Activated CD8-positive, alpha-beta memory T cell treated with anti-CD3 and anti-CD28 coated beads for 36 hours (primary cell): ENCODE results near the gene S100A4. TPM values are rescaled to one million over a fixed set of nuclear protein-coding genes. Genes with fewer than 3 reads are reported as not detected.
"Not testable (repeated sequence)": the region's sequence is repeated elsewhere in the genome, so short reads cannot be mapped to it uniquely, and the experiment has no call there.

ENCODE experiments used
- CTCF ChIA-PET: fragments of 350-600 bp; sonication (Branson Sonifier 250); formaldehyde crosslinking; loops from one replicate; lab custom pipeline; 2021; ENCODE audit warnings: antibody characterized with exemption; lab: Charles Lee
- POLR2A ChIA-PET: fragments of 350-600 bp; sonication (Branson Sonifier 250); formaldehyde crosslinking; loops from one replicate; lab custom pipeline; 2021; ENCODE audit warnings: antibody characterized with exemption; lab: Charles Lee
- total RNA-seq, 2 experiments: library from RNA; stranded (reverse); gene quantifications; one replicate each; pipeline ENCODE4 v1.2.3, GENCODE V29; 2021

S100A4 gene
- total RNA-seq, 2 experiments from 2014 or later: 125 TPM

DNA sequence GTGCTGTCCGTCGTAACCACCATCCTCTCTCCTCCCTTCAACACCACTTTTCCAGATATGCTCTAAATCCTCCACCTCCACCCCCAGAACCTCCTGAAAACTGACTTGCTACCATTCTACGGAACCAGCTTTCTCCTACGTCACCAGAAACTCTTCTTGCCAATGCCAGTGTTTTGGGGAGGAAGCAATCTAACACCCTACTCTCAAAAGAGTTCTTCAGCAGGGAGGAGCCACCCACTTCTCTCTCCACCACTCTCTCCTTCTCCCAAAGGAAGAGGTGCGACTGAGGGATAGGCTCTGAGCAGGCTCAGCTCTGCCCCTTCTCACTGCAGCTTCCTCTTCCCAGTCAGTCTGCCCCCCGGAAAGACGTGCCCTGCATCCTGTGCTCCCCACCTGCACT, 26.1 kb upstream of the S100A4 start:
- ChIA-PET POLR2A (interaction anchor here (0.8 to 1.8 kb wide), 4 partner anchors 37 to 63 kb away, joined by 4 to 13 read pairs (median 4); partner anchors contain the start of gene CHTOP), CTCF (interaction anchor here (1.2 to 6.3 kb wide), 7 partner anchors 10 to 77 kb away, joined by 3 to 124 read pairs (median 6); partner anchors contain the start of genes CHTOP, S100A4 and S100A6)

GRCh38 chr1:153570874-153571273, 25.3 kb upstream of the S100A4 start:
- ChIA-PET CTCF (interaction anchor here (2.5 to 6.3 kb wide), 3 partner anchors 37 to 64 kb away, joined by 15 to 124 read pairs (median 48); partner anchors contain the start of genes CHTOP and S100A6), POLR2A (interaction anchor here (0.6 kb wide), 1 partner anchor 45 kb away, joined by 12 read pairs; no protein-coding TSS in a partner anchor)

DNA sequence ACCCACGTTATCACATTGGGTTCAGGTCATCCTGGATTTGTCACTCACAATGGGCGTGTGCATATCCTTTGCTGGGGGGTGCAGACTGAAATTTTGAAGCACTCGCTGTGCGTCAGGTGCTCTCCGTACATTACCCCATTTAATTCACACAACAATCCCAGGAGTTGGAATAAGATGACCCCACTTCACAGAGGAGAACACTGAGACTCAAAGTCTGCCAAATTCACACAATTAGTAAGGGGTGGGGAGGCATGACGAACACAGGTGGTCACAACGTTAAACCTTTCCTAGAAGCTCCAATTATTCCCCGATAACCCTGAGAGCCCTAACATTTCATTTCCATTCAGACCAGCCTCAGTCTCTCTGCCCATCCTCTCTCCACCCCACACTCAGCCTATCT, 23.9 kb upstream of the S100A4 start:
- ChIA-PET POLR2A (no interaction called here), CTCF (interaction anchor here (0.6 to 6.3 kb wide), 5 partner anchors 26 to 59 kb away, joined by 3 to 124 read pairs (median 17); partner anchors contain the start of genes S100A5 and S100A6)

DNA sequence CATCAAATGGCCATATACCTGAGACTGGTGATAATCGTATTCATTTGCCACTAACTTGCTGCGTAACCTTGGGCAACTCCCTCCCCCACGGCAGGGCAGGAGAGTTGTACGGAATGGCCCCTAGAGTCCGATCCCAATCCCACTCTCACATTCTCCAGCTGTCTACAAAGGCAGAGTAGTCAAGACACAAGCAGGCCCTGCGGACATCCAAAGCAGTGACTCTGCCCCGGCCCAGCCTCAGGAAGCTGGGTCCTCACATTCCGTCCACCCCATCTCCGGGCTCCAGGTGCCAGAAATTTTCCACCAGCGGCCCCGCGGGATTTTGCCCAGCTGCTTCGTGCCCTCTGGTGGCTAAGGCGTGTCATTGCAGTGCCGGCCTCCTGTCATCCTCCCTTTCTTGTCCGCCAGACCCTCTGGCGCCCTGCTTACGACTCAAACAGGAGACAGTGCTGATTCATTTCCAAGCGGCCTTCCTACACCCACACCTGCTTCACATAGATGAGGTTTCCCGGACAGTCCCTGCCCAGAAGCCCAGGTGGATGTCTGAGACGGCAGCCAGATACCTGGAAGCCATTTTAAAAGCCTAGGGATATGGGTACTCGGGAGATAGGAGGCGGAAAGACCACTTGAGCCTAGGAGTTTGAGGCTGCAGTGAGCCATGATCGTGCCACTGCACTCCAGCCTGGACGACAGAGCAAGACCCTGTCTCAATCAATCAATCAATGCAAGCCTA, 22.9 kb upstream of the S100A4 start:
- CTCF ChIA-PET: interaction anchor here (0.7 to 6.3 kb wide), 14 partner anchors 18 to 419 kb away, joined by 3 to 124 read pairs (median 6); partner anchors contain the start of genes CHTOP, S100A4, S100A5 and S100A6
- POLR2A ChIA-PET: interaction anchor here (0.5 to 1.6 kb wide), 5 partner anchors 24 to 66 kb away, joined by 3 to 9 read pairs (median 6); partner anchors contain the start of genes CHTOP and S100A6

- CTCF ChIA-PET: interaction anchor here (0.7 to 6.3 kb wide), 14 partner anchors 17 to 419 kb away, joined by 3 to 124 read pairs (median 6); partner anchors contain the start of genes CHTOP, S100A4, S100A5 and S100A6
- POLR2A ChIA-PET: interaction anchor here (0.6 to 1.6 kb wide), 5 partner anchors 10 to 66 kb away, joined by 3 to 9 read pairs (median 6); partner anchors contain the start of genes CHTOP and S100A6
Observed at GRCh38 chr1:153567621-153568366, 22.2 kb upstream of the S100A4 start.

DNA sequence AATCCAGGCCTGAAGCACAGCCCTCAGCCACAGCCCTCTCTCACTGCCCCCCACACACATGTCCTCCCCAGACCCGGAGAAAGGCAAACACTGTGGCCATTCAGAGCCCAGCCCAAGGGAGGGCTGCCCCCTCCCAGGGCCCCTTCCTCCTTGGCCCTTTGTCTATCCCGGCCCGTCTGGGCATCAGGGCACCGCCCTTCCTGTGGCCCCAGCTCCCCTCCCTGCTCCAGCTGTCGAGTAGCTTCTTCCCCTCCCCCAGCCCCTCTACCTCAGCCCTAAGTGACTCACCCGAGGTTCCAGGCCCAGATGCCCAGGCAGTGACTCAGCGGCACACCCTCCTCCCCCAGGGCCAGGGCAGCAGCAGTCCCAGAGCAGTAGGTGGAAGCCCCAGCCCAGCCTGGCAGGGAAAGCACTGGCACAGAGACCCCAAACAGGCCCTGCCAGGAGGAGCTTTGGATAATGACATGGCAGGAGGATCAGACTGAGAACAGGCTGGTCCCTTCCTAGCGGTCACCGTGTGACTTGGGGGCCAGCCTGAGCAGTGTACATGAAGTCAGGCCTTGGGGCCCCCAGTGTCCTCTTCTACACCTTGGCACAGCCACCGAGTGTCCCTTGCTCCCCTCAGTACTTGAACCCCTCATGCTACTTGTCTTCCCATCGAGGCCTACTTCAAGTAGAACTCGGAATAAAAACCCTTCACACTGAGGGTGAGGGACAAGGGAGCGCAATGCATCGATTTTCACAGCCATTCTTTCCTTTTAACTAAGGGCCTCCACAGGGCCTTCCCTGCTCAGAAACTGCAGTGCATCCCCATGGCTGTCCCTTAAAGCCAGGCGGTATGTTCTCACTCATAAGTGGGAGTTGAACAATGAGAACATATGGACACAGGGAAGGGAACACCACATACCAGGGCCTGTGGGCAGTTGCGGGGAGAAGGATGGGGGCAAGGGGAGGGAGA, 21.1 kb upstream of the S100A4 start:
- POLR2A ChIA-PET: interaction anchor here (1.0 to 1.5 kb wide), 4 partner anchors 22 to 69 kb away, joined by 3 to 17 read pairs (median 8); partner anchors contain the start of genes CHTOP, S100A4 and S100A6
- CTCF ChIA-PET: interaction anchor here (0.7 to 2.1 kb wide), 9 partner anchors 10 to 69 kb away, joined by 3 to 22 read pairs (median 4); partner anchors contain the start of genes S100A4 and S100A6

DNA sequence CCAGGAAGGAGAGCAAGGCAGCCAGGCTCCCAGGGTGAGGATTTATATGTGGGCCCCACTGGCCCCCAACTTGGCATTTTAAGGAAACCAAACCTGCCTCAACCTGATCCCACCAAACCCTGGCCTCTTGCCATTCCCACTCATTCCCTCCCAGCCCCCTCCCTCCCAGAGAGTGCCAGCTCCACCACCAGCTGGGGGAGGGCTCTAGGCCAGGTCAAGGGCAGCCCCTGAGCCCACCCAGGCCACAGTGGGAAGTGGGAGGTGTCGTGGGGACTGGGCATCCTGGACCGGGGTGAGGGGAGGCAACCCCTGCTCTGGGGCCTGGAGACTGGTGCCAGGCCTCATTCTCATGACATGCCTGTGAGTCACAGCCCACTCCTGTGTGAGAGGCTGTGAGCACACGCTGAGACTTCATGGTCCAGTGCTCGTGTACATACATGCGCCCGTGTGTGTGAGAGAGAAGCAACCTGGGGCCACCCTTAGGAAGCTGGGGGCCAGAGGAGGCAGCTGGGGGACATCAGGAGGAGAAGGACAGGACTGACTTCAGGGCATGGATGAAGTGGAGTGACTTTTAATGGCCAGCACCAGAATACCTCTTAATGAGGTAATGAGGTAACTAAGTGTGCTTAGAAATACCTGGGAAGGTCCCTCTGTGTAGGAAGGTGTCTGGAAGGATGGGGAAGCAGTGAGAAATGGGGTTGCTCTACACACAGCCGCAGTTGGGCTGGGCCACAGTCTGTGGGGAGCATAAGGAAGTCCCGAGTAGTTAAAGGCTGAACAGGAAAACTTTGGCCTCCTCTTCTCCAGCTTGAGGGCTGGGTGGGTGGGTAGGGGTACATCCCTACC, 20.1 kb upstream of the S100A4 start, which contains the start of gene S100A2:
Gene S100A2, minus strand, starts transcription at position 316 of the 846 bp plus-strand sequence. CDS start 1,967 bp downstream, outside the sequence.
- ChIA-PET POLR2A (interaction anchor here (1.0 to 1.5 kb wide), 4 partner anchors 21 to 70 kb away, joined by 3 to 17 read pairs (median 8); partner anchors contain the start of genes CHTOP, S100A4 and S100A6), CTCF (interaction anchor here (0.7 to 2.1 kb wide), 9 partner anchors 10 to 70 kb away, joined by 3 to 22 read pairs (median 4); partner anchors contain the start of genes S100A4 and S100A6)

DNA sequence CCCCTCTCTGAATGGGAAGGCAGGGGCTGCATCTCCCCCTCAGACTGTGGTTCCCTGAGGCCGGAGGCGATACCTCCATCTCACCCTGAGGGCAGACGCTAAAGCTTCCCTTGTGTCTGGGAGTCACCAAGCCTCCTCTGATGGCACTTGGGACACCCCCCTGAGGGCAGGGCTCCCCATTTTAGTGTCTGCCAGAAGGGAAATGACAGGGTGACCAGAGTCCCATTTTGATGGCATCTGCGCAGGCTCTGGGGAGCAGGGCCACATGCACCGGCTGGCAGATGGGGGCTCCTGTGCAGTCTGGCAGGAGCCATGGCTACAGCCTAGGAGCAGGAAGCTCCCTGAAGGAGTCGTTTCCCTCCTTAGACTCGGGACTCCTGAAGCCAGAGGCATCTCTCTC, 18.4 kb upstream of the S100A4 start:
- POLR2A ChIA-PET: no interaction called here
- CTCF ChIA-PET: interaction anchor here (1.3 kb wide), 1 partner anchor 30 kb away, joined by 3 read pairs; no protein-coding TSS in a partner anchor

DNA sequence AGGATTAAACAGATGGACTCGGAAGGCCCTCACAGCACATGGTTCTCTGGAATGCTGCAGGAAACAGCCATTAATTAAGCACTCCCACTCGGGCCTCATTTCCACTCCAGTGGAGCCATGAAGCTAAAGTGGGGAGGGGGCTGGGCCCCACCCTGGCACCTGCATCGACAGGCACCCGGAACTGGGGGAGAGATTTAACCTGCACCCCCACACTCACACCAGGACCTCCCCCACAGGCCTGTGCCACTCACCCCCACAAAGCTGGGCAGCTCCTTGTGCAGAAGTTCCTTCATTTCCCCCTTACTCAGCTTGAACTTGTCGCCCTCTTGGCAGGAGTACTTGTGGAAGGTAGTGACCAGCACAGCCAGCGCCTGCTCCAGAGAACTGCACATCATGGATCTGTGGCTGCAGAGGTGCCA, 17.9 kb upstream of the S100A4 start:
- POLR2A ChIA-PET: interaction anchor here (0.6 kb wide), 1 partner anchor 77 kb away, joined by 3 read pairs; no protein-coding TSS in a partner anchor
- CTCF ChIA-PET: interaction anchor here (1.3 kb wide), 1 partner anchor 30 kb away, joined by 3 read pairs; no protein-coding TSS in a partner anchor

- CTCF ChIA-PET: interaction anchor here (1.0 kb wide), 1 partner anchor 10 kb away, joined by 3 read pairs; no protein-coding TSS in a partner anchor
- POLR2A ChIA-PET: not testable (repeated sequence)
Observed at GRCh38 chr1:153562021-153562420, 16.4 kb upstream of the S100A4 start.

DNA sequence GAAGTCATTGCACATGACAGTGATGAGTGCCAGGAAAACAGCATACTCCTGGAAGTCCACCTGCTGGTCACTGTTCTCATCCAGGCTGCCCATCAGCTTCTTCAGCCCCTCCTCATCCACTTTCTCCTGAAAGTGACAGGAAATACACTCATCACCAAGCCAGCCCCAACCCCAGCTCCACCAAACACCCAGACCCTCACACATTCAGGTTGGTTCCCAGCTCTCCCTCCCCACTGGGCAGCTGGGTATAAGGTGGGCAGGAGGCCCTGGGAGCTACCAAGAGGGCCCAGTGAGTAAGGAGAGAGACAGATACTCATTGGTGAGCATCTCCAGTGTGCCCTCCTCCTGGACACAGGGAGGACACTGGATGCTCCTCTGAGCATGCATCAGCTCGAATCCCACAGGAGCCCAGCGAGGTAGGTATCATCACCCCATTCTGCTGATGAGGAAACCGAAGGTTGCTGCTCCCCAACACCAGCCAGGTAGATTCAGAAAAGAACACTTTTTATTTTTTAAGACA, 15.9 kb upstream of the S100A4 start:
- CTCF ChIA-PET: interaction anchor here (1.0 kb wide), 1 partner anchor 11 kb away, joined by 3 read pairs; no protein-coding TSS in a partner anchor
- POLR2A ChIA-PET: no interaction called here

- ChIA-PET POLR2A (no interaction called here), CTCF (no interaction called here)
Observed at GRCh38 chr1:153560771-153561465, 15.3 kb upstream of the S100A4 start.

GRCh38 chr1:153560241-153560640, 14.6 kb upstream of the S100A4 start:
- ChIA-PET POLR2A (no interaction called here), CTCF (no interaction called here)

DNA sequence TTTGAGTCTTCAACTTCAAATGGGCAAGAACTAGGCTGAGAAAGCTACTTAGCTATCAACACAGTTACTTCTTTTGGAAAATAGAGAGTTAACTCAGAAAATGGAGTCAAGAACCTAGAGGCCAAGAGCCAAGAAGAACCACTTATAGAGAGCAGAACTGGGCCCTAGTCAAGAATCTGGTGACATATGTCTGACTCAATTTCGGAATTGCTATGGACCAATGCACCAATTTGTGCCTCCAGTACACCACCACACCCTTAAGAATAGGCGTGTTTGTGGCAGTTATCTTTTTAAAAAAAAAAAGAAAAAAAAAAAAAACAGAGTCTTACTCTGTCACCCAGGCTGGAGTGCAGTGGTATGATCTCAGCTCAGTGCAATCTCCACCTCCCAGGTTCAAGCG, 12.3 kb upstream of the S100A4 start:
- ChIA-PET CTCF (interaction anchor here (1.8 kb wide), 1 partner anchor 14 kb away, joined by 4 read pairs; no protein-coding TSS in a partner anchor), POLR2A (interaction anchor here (0.6 kb wide), 1 partner anchor 10 kb away, joined by 3 read pairs; no protein-coding TSS in a partner anchor)

GRCh38 chr1:153556348-153556747, 10.7 kb upstream of the S100A4 start:
- POLR2A ChIA-PET: no interaction called here
- CTCF ChIA-PET: interaction anchor here (1.3 to 1.8 kb wide), 2 partner anchors 10 to 16 kb away, joined by 3 to 4 read pairs; no protein-coding TSS in a partner anchor
